SK-N-DZ (cell line): ENCODE results near the gene WDR75.

Source experiments
- DNase-seq: peaks from one replicate; pipeline ENCODE4 v3.0.0-alpha.2; 2015; ENCODE audit warnings: low spot score

Gene WDR75

DNA sequence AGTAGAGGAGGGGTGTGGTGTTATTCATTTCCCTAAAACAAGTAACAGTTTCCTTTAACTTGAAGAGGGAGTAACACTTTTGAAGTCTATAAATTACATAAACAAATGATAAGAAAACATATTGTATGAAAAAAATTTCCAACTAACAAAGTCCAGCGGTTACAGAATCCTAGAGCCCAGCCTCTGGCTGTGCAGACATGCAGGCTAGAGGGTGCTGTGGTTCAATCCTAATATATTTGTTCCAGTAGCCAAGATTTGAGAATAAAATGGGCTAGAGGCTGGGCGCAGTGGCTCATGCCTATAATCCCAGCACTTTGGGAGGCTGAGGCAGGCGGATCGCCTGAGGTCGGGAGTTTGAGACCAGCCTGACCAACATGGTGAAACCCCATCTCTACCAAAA is 56.9 kb downstream of the WDR75 start:
- no peak for DNase-seq

DNA sequence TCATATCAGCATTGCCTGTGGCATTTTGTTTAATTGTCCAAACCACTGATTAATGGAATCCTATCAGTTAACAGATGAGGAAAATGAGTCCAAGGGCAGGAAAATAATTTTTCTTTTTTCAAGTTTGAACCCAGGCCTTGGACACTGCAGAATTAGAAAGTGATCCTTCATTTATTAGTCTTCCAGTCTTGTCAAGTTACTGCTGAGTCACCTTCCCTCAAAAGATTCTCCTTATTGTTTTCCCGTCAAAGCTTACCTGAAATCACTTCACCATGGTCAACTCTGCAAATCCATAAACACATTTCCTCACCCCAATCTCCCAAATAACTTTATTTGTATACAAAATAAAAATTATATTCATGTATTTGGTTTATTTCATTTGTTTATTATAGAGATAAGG is 57.9 kb downstream of the WDR75 start:
- DNase-seq = no peak

DNA sequence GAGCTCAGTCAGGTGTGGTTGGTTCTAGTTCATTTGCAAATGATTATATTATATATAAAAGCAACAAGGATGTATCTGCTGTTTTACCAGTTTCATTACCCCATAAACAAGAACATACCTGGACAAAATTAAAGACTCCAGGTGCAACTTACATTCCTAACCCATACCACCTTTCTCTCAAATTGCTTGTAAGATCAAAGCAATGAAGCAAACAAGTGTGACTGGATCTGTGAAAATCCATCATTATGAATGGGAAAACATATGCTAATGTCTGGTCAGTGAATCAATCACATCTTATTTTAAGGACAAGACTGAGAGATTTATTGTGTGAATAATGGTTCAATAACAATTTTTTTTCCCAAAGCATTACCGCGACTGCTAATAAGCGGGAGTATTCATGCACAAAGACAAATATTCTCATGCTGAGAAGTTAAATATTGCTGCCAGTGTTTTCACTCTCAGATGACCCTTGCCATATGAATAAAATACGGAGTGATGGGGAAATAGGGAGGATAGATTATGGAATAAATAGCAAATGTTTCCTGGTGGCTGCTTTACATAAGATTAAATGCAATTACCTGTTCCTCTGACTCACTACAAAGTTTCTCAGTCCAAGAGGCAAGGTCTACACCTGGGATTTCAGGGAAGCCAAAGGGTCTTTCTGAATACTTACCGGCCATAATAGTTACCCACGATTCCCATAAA is 59.3 kb downstream of the WDR75 start:
- no peak for DNase-seq

DNA sequence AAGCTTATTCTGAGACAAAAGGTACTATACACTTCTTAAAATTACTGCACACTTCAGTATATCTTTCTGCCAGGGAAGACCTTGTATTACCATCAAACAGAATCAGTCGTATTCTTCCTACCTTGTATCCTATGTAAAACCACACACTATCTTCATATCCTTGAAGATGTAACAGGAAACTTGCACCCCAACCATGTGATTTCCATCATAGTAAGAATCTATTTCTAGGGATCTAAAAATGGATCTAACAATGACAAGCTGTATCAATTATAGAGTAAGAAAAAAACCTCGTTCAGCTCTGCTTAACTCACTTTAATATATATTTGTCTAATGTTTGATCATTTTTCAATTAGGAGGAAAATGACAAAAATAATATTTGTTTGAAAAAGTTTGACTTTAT is 60.2 kb downstream of the WDR75 start:
- no peak for DNase-seq

DNA sequence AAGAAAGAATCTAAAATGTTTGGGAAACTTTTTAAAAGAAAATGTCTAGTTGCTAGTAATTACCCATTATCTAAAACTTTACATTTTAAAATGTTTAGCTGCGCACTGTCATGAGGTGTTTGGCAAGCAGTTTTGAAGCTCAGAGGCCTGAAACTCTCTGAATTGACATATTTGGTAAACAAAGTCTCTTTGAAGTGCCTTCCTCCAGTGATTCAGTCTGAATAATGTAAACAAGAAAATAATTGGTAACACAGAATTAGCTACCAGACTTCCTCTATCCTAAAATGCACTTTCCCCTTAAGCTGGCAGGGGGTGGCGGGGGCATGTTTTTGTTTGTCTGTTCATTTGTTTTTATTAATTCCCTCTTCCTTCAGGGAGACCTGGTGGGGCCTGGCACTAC is 61.4 kb downstream of the WDR75 start:
- no peak for DNase-seq

DNA sequence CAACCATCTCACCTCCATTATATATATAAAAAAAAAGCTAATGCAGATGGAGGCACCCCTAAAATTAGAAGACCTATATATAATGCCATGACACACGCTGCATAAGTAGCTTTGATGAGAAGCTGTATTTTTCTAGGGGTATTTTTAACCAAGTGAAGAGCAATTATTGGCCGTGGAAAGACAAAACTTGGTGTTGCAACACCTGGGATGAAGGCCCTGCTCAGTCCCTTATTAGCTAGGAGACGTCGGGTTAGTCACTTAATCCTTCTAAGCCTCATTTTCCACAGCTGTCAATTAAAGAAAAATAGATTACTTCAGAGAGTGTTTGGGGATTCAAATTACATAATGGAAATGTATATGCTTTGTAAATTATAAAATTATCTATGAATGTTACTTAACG is 63.0 kb downstream of the WDR75 start:
- DNase-seq = no peak

DNA sequence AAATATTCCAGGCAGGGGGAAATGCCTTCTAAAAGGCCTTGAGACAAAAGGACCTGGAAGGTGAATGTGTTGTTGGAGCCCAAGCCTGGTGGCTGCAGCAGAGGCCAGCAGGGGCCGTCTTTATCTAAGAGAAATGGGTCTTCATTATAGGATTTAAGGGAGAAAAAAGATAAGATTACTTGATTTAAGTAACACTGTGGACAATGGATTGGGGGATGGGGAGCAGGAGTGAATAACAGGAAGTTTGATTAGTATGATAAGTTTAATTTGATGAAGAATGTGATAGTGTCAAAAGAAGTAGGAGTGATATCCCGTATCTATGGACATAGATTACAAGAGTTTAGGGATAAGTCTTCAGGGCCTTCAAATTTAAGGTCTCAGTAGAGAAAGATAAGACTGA is 64.2 kb downstream of the WDR75 start:
- DNase-seq = peak; percentile 9

DNA sequence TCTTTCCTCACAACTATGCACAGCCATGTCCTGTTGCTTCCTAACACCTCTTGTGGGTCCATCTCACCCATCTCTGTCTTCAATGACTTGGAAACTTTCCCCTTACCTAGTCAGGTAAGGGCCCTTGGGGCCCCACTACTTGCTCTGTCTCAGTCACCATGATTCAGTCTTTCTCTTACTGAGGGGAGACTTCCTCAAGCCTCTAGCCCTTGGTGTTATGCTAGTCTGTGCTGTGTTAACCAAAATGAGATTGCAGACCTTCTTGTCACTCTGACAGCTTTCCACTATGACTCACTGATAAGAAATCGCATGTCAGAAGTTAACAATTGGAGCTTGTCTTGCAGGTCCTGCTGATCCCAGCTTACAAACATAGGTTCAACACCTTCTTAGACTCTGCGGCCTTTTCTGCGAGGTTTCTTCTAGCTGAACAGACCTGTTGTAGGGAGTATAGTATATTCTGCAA is 65.3 kb downstream of the WDR75 start:
- peak; percentile 9 for DNase-seq

DNA sequence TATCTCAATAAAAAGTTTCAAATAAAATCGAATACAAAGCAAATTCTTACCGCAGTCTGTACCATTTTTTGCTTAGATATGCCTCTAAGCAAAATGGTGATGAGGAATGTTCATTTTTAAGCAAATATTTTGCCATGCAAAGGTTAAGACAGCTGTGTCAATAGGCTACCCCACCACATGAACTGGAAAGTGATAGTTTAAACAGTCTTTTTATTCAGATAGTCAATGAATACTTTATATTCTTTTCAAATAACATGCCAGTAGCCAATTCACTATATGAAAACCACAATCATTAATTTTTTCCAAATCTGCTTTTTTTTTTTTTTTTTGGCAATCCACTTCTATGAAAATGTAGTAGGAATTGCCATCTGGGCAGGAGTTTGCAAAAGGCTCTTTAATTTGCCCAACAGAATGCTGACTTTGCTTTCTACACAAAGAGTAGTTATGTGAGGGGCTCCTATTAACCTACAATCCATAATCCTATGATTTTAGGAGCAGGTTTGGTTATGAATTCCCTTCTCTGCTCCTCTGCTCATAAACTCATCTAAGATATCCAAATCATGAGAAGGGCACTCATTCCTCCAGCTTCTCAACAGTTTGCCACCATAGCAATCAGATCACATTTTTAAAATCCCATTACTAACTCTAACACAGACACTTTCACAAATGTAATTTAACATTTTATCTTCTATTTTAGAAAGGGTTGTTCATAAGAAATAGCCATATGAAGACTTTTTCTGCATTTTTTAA is 70.1 kb downstream of the WDR75 start:
- DNase-seq = no peak

DNA sequence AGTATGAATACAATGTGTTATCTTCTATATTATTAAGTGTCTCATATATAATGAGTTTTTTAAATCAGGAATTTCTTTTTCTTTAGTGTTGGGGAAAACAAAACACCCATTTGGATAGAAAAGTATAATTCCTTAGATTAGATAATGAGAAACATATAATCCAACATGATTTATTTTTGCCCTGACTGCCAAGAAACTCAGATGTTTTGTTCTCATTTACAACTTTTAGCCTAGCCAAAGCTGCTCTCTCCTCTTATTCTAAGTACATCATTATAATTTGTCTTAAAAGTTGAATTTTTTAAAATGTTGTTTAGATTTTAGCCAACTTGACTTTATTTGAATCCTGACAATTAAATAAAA is 70.7 kb downstream of the WDR75 start:
- DNase-seq = no peak

DNA sequence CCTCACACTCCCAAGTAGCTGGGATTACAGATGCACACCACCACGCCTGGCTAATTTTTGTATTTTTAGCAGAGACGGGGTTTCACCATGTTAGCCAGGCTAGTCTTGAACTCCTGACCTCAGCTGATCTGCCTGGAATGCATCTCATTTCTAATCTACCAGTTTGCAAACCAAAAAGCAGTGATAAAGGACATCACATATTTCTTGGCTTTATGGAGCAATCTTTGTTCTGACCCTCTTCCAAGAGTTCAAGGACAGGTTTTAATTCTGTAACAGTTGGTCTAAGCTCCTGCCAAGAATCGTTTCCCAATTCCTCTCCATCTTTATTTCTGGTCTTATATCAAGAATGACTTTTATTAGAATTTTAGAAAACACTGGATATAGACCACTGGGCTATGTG is 71.6 kb downstream of the WDR75 start:
- no peak for DNase-seq

DNA sequence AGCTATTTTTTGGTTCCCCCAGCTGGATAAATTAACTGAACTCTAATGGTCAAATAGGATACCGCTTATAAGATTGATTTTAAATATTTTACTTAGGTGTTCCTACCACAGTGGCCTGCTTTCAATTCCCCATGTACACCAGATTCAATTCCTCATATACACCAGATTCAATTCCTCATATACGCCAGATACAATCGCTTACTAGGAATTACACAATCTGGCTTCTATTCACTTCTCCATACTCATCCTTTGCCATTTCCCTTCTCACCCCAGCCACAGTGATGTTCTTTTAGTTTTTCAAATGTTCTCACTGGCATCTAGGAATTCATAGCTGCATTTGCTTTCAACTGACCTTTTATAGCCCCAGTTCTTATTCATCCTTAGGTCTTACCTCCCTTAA is 72.8 kb downstream of the WDR75 start:
- no peak for DNase-seq

DNA sequence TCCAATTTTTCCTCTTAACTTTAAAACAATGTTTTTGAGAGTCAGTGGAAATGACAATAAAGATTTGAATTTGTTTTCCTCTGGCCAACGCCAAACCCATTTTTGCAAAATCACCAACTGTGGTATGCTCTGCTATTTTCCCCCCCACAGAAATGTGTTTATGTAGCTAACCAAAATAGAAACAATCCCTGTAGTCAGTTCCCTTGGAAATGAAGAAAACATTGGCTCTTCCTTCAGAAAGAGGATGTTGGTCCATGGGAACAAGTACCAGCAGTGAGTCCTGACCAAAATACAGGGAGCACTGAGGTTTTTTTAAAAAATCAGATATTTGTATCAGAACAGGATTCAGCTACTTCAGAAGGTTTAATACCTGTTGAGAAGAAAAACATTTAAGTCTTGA is 74.0 kb downstream of the WDR75 start:
- no peak for DNase-seq

DNA sequence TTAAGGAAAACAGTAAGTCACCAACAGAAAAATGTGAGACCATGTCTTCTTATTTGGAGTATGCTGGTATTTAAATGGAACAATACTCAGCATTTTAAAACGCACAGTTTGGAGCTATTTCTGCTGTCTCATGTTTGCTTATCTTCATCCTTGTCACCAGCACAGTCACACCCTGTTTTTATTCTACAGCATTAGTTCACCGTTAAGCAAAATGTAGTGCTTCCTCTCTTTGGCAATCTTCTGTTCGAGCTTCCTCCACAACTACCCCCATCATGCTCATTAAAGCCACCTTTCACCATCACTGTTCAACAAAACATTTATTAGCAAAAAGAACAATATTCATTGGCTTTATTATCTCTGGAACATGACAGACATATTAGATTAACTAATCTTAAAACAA is 75.3 kb downstream of the WDR75 start:
- DNase-seq = no peak

DNA sequence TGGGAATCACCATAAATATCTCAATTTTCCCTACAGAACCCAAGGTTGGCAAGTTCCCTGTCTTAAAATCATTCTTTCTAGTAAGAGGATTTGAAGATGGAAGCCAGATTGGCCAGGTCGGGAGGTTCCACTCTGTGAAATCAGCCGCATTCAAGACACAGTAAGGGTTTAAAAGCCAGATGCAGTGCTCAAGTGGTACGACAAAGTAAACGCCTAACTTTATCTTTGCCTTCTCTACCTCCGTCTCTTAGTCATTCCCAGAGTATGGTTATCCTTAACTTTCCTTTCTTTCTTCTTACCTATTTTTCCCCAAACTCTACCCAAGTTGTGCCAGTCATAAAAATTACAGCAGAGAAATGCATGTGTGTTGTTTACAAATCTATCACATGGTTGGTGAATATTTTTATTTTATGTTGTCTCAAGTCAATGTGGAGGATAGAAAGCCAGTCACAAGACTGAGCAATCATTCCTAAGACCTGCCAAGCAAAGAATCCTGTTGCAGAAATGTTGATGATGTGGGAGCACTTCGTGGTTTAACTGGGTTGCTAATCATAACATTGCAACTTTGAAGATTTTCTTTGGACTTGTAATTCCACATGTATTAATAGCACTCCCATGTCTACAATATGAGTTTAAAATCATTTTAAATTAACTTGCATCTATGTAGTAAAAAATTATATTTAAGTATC is 76.7 kb downstream of the WDR75 start:
- no peak for DNase-seq

DNA sequence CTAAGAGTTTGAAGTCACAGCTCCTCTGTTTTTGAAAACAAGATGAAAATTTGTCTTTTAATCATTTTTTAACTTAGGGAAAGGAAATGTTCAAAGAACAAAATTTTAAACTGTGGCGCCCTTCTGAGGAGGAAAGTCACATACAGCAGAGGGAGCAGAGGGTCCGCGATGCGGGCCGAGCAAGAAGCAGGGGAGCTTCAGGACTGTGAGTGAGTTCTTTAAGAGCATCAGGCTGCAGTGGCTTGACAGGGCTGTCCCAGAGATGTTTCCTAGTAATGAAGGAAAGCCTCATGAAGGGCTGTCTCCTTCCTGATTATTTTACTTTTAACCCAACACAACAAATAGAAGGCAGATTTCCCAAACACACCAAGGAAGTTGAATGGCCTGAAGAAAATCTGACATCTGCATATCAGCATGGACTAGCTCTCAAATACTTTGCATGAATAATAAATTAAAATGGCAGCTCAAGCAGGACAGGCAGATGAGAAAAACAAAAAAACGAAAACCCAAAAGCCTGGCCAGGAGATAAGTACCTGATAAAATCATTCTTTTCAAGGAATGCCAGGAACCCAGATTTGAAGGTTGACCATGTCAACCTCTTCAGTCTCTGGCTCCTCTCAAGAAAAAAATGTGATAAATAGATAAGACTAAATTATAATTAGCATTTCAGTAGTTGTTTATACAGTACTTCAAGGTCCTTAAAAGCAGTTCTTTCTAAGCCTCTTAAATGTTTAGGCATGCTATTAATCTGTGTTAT is 78.5 kb downstream of the WDR75 start:
- peak; percentile 9 for DNase-seq

DNA sequence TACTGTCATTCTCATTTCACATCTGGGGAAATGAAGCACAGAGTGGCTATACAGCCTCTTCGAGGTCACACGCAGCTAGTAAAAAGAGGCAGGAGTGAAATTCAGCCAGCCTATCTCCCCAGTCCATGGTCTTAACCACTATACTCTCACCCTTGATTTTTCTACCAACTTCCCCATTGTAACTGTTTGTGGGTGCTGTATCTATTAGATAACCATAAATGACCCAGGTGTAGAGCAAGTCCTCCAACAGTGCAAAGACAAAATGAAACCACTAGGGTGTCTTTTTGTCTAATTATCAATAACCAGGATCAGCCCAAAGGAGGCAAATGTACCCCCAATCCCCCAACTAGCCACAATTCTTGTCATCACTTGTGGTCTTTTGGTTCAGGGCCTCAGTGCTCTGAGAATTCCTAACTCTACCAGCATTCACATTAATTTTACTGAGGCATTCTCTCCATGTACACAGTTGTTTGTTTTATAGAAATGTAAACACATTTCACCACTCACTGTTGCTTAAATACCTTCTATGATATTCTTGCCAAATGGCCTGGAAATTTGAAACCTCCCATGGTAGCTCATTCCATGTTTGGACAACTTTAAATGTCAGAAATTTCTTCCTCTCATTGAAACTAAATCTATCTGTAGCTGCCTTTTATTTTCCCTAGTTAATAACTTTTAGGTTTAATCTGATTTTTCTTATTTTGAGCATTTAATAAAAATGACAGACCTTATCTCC is 80.6 kb downstream of the WDR75 start:
- no peak for DNase-seq

DNA sequence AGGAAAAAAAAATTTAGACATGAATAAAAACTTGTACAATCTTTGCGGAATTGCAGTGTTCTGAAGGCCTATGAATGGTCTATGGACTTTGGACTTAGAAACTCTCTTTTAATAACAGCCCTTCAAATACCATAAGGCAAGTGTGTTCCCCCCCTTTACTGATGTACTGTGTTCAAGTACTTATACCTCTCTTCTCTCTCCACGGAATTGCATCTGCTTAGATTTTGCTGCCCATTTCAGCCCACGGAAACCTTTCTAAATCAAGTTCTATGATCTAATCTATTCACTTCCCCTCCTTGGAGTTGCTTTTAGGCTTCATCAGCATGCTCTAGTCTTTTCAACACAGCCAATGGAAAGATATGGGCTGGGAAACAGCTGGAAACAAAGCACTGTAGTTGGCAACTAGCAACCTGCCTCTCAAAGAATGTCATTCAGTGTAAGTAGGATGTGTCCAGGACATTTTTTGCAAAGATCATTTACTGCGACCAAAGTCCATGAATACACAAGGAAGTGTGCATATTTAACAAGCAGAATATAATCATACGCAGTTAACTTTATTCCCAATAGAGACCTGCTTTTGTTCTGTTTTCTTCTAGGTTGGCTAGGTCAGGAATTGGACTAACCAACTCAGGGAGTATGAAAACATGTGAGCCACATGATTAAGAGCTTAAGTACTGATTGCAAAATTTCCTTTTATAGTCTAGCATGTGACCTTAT is 81.3 kb downstream of the WDR75 start:
- no peak for DNase-seq

DNA sequence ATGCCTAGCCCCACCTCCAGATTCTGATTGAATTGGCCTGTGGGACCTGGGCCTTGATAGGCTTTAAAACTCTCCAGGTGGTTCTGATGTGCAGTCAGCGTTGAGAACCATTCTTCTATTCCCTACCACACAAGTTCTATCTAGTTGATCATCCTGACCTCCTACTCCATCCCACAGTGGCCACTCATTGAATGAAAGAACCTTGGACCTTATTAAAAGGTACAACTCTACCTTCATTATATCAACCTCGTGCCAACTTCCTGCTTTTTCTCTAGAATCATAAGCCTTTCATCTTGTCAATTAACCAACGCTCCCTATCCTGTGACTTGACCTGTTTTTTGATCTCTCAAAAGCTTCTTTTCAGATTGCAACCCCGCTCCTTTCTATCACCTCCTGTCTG is 83.5 kb downstream of the WDR75 start:
- DNase-seq = no peak
